GDM1 (cell line): ENCODE results near the gene LSS.
"Not testable (repeated sequence)": the region's sequence is repeated elsewhere in the genome, so short reads cannot be mapped to it uniquely, and the experiment has no call there.

Source experiments
- DNase-seq: peaks from one replicate; lab custom pipeline; 2025; lab: John Stamatoyannopoulos, UW

LSS gene

GRCh38 chr21:46205166-46205565 lies 23.4 kb downstream of the LSS start:
- DNase-seq, result no peak

GRCh38 chr21:46203203-46203600 lies 25.4 kb downstream of the LSS start:
- no peak for DNase-seq

- no peak for DNase-seq
Measured at GRCh38 chr21:46202592-46203202, 25.9 kb downstream of the LSS start.

GRCh38 chr21:46200877-46201803 lies 27.4 kb downstream of the LSS start:
- not testable (repeated sequence) for DNase-seq

- no peak for DNase-seq
Measured at GRCh38 chr21:46199436-46200373, 28.9 kb downstream of the LSS start.

- no peak for DNase-seq
Measured at GRCh38 chr21:46196733-46197132, 31.8 kb downstream of the LSS start.

GRCh38 chr21:46195595-46196195 lies 32.9 kb downstream of the LSS start:
- DNase-seq, result no peak

- no peak for DNase-seq
Measured at GRCh38 chr21:46194374-46195334, 33.9 kb downstream of the LSS start.

- DNase-seq, result no peak
Measured at GRCh38 chr21:46193829-46194373, 34.7 kb downstream of the LSS start.

- no peak for DNase-seq
Measured at GRCh38 chr21:46191686-46192575, 36.6 kb downstream of the LSS start.

- DNase-seq, result no peak
Measured at GRCh38 chr21:46191257-46191685, 37.3 kb downstream of the LSS start.

- no peak for DNase-seq
Measured at GRCh38 chr21:46190491-46191131, 38.0 kb downstream of the LSS start.

- DNase-seq, result no peak
Measured at GRCh38 chr21:46189959-46190490, 38.5 kb downstream of the LSS start.

GRCh38 chr21:46189213-46189958 lies 39.2 kb downstream of the LSS start:
- DNase-seq, result no peak

GRCh38 chr21:46188226-46189212 lies 40.1 kb downstream of the LSS start:
- no peak for DNase-seq

- DNase-seq, result no peak
Measured at GRCh38 chr21:46187814-46188213, 40.8 kb downstream of the LSS start.

GRCh38 chr21:46187261-46187660 lies 41.3 kb downstream of the LSS start:
- DNase-seq, result no peak
